ENCODE results near the gene ADAMTS1.

GRCh38 chr21:26795866-26796329 is 49.3 kb downstream of the ADAMTS1 start:
- no peak for TF ChIP-seq CTCF (IDR thresholded peaks at IDR 0.05 in 4 of 5, conservative IDR thresholded peaks at IDR 0.05 in 1 of 5)
- TF ChIP-seq POLR2A (IDR thresholded peaks at IDR 0.05) = peak in 1 of 2 donors; percentile 40
